Memory B cell (primary cell): ENCODE measurements around the gene SHCBP1L.
A peak's percentile ranks its signal among the peaks of the same experiment; 100 is the strongest.
"Not testable (repeated sequence)": the region's sequence is repeated elsewhere in the genome, so short reads cannot be mapped to it uniquely, and the experiment has no call there.

Experiments used
- ATAC-seq: fragments of 150-1000 bp; cut with Tn5 transposase; 2 replicates; pipeline ENCODE4 v1.10.0; 2021; ENCODE audit warnings: low read depth, mild to moderate bottlenecking, moderate library complexity
- DNase-seq, 2 donors: peaks; one replicate each; pipeline ENCODE4 v3.0.0; 2022; ENCODE audit warnings: low spot score in 2 of 2
- H3K27ac Mint-ChIP-seq: one replicate; pipeline ENCODE4 v1.8.0; 2022; ENCODE audit warnings: mild to moderate bottlenecking, moderate library complexity, mixed read lengths
- H3K27me3 Mint-ChIP-seq: one replicate; pipeline ENCODE4 v1.8.0; 2022; ENCODE audit warnings: mixed read lengths
- H3K36me3 Mint-ChIP-seq: one replicate; pipeline ENCODE4 v1.8.0; 2022; ENCODE audit warnings: mild to moderate bottlenecking, mixed read lengths
- H3K4me1 Mint-ChIP-seq: one replicate; pipeline ENCODE4 v1.8.0; 2022; ENCODE audit warnings: mixed read lengths
- H3K4me3 Mint-ChIP-seq: one replicate; pipeline ENCODE4 v1.8.0; 2022; ENCODE audit warnings: mild to moderate bottlenecking, moderate library complexity, mixed read lengths
- H3K9me3 Mint-ChIP-seq: one replicate; pipeline ENCODE4 v1.8.0; 2022; ENCODE audit warnings: mixed read lengths

The SHCBP1L gene

GRCh38 chr1:182953826-182954225, 860 bp upstream of the SHCBP1L start:
- ATAC-seq (no peak), DNase-seq (no peak)
- no peaks in the 10 kb centered on the region for H3K9me3 Mint-ChIP-seq
- no peak overlapping the region for H3K4me3 Mint-ChIP-seq
- no peak overlapping the region for H3K27ac Mint-ChIP-seq
- H3K36me3 Mint-ChIP-seq = no peaks in the 10 kb centered on the region
- no peaks in the 10 kb centered on the region for H3K4me1 Mint-ChIP-seq
- H3K27me3 Mint-ChIP-seq = peaks cover 5% of the 10 kb centered on the region

DNA sequence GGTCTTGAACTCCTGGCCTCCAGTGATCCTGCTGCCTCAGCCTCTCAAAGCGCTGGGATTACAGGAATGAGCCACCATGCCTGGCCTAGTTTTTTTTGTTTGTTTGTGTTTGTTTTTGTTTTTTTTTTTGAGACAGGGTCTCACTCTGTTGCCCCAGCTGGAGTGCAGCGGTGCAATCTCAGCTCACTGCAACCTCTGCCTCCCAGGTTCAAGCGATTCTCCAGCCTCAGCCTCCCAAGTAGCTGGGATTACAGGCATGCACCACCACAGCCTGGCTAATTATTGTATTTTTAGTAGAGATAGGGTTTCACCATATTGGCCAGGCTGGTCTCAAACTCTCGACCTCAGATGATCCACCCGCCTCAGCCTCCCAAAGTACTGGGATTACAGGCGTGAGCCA, 9.6 kb downstream of the SHCBP1L start:
- not testable (repeated sequence) for DNase-seq

GRCh38 chr1:182942145-182942544, 10.8 kb downstream of the SHCBP1L start:
- not testable (repeated sequence) for ATAC-seq, H3K27ac Mint-ChIP-seq, H3K27me3 Mint-ChIP-seq

More for the DNA sequence above, 9.6 kb downstream of the SHCBP1L start:
- not testable (repeated sequence) for H3K27ac Mint-ChIP-seq, H3K27me3 Mint-ChIP-seq, H3K4me3 Mint-ChIP-seq, H3K9me3 Mint-ChIP-seq, ATAC-seq, H3K4me1 Mint-ChIP-seq, H3K36me3 Mint-ChIP-seq

GRCh38 chr1:182939413-182939812, 13.6 kb downstream of the SHCBP1L start:
- no peak for ATAC-seq
- peaks cover 17% of the 10 kb centered on the region for H3K9me3 Mint-ChIP-seq
- H3K27ac Mint-ChIP-seq = no peak overlapping the region
- peaks cover 6% of the 10 kb centered on the region for H3K36me3 Mint-ChIP-seq
- H3K4me3 Mint-ChIP-seq = no peak overlapping the region
- peaks cover 2% of the 10 kb centered on the region for H3K4me1 Mint-ChIP-seq
- H3K27me3 Mint-ChIP-seq = peaks cover 1% of the 10 kb centered on the region
- DNase-seq = no peak

More at GRCh38 chr1:182942145-182942544, 10.8 kb downstream of the SHCBP1L start:
- not testable (repeated sequence) for H3K4me1 Mint-ChIP-seq, H3K9me3 Mint-ChIP-seq, DNase-seq, H3K4me3 Mint-ChIP-seq, H3K36me3 Mint-ChIP-seq

DNA sequence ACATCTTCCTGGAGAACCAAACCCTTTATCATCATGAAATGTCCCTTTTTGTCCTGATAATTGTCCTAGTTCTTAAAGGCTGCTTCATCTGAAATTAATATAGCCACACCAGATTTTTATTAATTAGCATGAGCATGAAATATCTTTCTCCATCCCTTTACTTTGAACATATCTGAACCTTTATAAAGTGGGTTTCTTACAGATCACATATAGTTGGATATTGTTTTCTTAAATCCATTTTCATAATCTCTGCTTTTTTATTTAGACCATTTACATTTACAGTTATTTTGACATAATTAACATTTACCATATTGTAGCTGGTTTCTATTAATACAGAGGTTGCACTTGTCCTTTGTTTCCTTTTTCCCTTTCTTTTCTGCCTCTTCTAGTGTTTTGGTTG, 17.2 kb downstream of the SHCBP1L start:
- Mint-ChIP-seq H3K4me1 (no peaks in the 10 kb centered on the region), H3K36me3 (peaks cover 6% of the 10 kb centered on the region), H3K9me3 (peaks cover 21% of the 10 kb centered on the region), H3K27ac (no peak overlapping the region), H3K4me3 (no peak overlapping the region), H3K27me3 (no peaks in the 10 kb centered on the region)
- ATAC-seq (no peak), DNase-seq (no peak)

- Mint-ChIP-seq H3K4me1 (peaks cover 9% of the 10 kb centered on the region), H3K9me3 (peaks cover 13% of the 10 kb centered on the region), H3K4me3 (no peak overlapping the region), H3K36me3 (peaks cover 4% of the 10 kb centered on the region), H3K27me3 (no peaks in the 10 kb centered on the region), H3K27ac (no peak overlapping the region)
- no peak for DNase-seq
- no peak for ATAC-seq
Measured at GRCh38 chr1:182930985-182931384, 22.0 kb downstream of the SHCBP1L start.

DNA sequence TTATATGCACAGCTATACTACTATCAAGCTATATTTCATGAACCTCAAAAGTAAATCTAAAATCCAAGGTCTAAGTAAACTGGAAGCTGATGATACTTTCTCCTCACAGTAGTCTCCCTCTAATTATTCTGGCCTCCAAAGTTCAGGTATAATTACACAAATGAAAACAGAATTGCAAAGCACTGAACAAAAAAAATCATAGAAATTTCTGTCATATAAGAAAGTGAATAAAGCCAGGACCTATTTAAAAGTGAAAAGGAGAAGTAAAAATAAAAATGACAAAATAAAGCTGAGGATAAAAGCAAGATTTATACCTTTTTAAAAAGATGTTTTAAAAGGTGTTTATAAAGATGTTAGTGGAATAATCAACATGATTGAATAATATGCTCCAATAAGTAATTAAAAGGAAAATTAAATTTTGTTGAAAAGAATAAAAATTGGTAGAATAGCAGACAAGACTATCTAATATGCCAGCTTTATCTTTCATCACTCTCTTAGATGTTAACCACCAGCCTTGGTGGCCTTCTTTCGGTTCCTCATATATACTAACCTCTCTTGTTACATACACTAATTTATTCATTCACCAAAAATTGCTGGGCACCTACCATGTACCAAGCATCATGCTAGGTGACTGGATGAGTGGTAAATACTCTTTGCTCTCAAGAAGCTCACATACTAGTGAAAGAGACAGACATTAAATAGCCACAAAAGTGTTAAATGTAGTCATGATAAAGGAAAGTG, 25.1 kb downstream of the SHCBP1L start:
- Mint-ChIP-seq H3K27ac (peak overlapping the region; percentile 2), H3K27me3 (no peaks in the 10 kb centered on the region), H3K4me1 (peaks cover 9% of the 10 kb centered on the region), H3K36me3 (no peaks in the 10 kb centered on the region), H3K4me3 (no peak overlapping the region), H3K9me3 (peaks cover 1% of the 10 kb centered on the region)
- peak; percentile 98 for ATAC-seq
- no peak for DNase-seq

GRCh38 chr1:182925661-182926060, 27.3 kb downstream of the SHCBP1L start:
- no peak for DNase-seq
- Mint-ChIP-seq H3K4me3 (no peak overlapping the region), H3K9me3 (peaks cover 1% of the 10 kb centered on the region), H3K36me3 (no peaks in the 10 kb centered on the region), H3K27me3 (no peaks in the 10 kb centered on the region), H3K27ac (no peak overlapping the region), H3K4me1 (peaks cover 9% of the 10 kb centered on the region)
- ATAC-seq = no peak

- Mint-ChIP-seq H3K36me3 (no peaks in the 10 kb centered on the region), H3K27me3 (no peaks in the 10 kb centered on the region)
Measured at GRCh38 chr1:182917378-182917777, 35.6 kb downstream of the SHCBP1L start.

GRCh38 chr1:182913401-182913800, 39.6 kb downstream of the SHCBP1L start:
- Mint-ChIP-seq H3K36me3 (peaks cover 2% of the 10 kb centered on the region), H3K4me3 (no peak overlapping the region), H3K27me3 (peaks cover 5% of the 10 kb centered on the region), H3K27ac (no peak overlapping the region), H3K4me1 (no peaks in the 10 kb centered on the region), H3K9me3 (no peaks in the 10 kb centered on the region)
- ATAC-seq = no peak
- DNase-seq = no peak

More at GRCh38 chr1:182917378-182917777, 35.6 kb downstream of the SHCBP1L start:
- ATAC-seq (no peak), DNase-seq (no peak)
- H3K9me3 Mint-ChIP-seq = no peaks in the 10 kb centered on the region
- H3K4me1 Mint-ChIP-seq = no peaks in the 10 kb centered on the region
- no peak overlapping the region for H3K4me3 Mint-ChIP-seq
- H3K27ac Mint-ChIP-seq = no peak overlapping the region

DNA sequence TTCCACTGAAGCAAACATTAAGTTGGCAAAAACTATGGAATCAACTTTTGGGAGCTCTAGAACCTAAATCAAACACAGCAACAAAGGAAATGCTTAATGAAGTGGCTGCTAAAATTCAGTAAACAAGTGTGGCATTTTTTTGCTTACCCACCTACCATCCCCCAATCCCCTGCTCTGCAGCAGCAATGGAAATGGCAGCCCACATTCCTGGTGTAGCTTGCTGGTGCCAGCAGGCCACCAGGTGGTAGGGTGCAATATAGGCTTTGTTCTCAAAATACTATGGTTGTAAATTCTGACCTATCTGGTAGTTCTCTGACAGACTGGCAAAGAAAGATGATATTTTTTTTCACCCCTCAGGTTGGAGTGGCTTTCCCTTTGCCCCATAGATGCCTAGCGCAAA, 42.8 kb downstream of the SHCBP1L start:
- H3K4me3 Mint-ChIP-seq = no peak overlapping the region
- no peaks in the 10 kb centered on the region for H3K4me1 Mint-ChIP-seq
- DNase-seq = no peak
- H3K27ac Mint-ChIP-seq = no peak overlapping the region
- H3K36me3 Mint-ChIP-seq = peaks cover 2% of the 10 kb centered on the region
- no peaks in the 10 kb centered on the region for H3K9me3 Mint-ChIP-seq
- no peak for ATAC-seq
- peaks cover 5% of the 10 kb centered on the region for H3K27me3 Mint-ChIP-seq

DNA sequence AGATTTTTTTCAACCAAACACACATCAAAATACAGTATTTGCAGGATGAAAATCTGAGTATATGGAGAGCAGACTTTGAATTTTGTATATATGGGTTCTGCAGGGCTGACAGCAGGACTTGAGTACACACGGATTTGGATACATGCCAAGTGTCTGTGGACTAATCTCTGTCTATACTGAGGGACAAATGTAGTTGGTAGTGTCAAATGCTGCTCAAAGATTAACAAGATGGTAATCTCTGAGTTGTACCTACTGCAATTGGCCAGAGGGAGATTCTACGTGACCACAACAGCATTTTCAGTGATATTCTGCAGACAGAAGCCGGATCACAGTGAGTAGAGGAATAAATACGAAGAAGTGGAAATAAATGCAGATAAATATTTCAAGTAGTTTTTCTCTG, 43.4 kb downstream of the SHCBP1L start:
- H3K27ac Mint-ChIP-seq = no peak overlapping the region
- no peaks in the 10 kb centered on the region for H3K9me3 Mint-ChIP-seq
- ATAC-seq (no peak), DNase-seq (no peak)
- H3K27me3 Mint-ChIP-seq = peaks cover 5% of the 10 kb centered on the region
- H3K36me3 Mint-ChIP-seq = peaks cover 2% of the 10 kb centered on the region
- H3K4me3 Mint-ChIP-seq = no peak overlapping the region
- H3K4me1 Mint-ChIP-seq = no peaks in the 10 kb centered on the region

GRCh38 chr1:182905321-182905720, 47.6 kb downstream of the SHCBP1L start:
- Mint-ChIP-seq H3K27ac (no peak overlapping the region), H3K4me1 (no peaks in the 10 kb centered on the region), H3K4me3 (no peak overlapping the region), H3K36me3 (peaks cover 1% of the 10 kb centered on the region), H3K9me3 (no peaks in the 10 kb centered on the region), H3K27me3 (peaks cover under 1% of the 10 kb centered on the region)
- DNase-seq (no peak), ATAC-seq (no peak)

DNA sequence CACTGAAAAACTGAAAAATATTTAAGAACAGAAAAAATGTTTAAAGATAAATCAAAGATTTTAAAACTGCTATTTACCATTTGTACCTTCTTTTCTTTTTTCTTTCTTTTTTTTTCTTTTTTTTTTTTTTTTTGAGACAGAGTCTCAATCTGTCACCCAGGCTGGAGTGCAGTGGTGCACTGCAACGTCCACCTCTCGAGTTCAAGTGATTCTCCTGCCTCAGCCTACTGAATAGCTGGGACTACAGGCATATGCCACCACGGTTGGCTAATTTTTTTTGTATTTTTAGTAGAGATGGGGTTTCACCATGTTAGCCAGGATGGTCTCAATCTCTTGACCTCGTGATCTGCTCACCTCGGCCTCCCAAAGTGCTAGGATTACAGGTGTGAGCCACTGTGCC, 51.0 kb downstream of the SHCBP1L start:
- H3K4me3 Mint-ChIP-seq, DNase-seq, H3K27ac Mint-ChIP-seq, H3K4me1 Mint-ChIP-seq, H3K9me3 Mint-ChIP-seq, H3K27me3 Mint-ChIP-seq, H3K36me3 Mint-ChIP-seq, ATAC-seq: not testable (repeated sequence)

DNA sequence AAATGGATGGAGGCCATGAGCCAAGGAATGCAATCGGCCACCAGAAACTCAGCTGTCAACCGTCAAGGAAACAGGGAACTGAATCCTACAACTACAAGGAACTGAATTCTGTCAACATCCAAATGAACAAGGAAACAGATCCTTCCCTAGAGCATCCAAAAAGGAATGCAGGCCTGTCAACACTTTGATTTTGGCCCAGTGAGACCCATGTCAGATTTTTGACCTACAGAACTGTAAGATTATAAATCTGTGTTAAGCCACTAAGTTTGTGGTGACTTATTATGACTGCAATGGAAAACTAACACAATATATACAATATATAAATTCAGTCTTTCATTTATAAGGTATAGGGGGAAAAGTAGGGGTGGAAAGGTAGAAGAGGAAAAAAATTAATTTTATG, 55.3 kb downstream of the SHCBP1L start:
- no peaks in the 10 kb centered on the region for H3K36me3 Mint-ChIP-seq
- no peaks in the 10 kb centered on the region for H3K27me3 Mint-ChIP-seq
- H3K27ac Mint-ChIP-seq = no peak overlapping the region
- no peak overlapping the region for H3K4me3 Mint-ChIP-seq
- H3K9me3 Mint-ChIP-seq = peaks cover 4% of the 10 kb centered on the region
- ATAC-seq = no peak
- no peak for DNase-seq
- no peaks in the 10 kb centered on the region for H3K4me1 Mint-ChIP-seq
